Measurements from ENCODE around the gene TOMM34.

TOMM34 gene

GRCh38 chr20:44948513-44948912 is 11.7 kb downstream of the TOMM34 start:
- Histone ChIP-seq H3K4me1 (ENCODE audit: insufficient read depth, low read length, severe bottlenecking) (no peaks in the 10 kb centered on the region), H3K27ac (ENCODE audit: low read depth, low read length, poor library complexity, severe bottlenecking) (no peak overlapping the region), H3K9ac (ENCODE audit: low read length) (no peak overlapping the region), H2AFZ (ENCODE audit: low read length) (no peak overlapping the region), H3K4me2 (ENCODE audit: low read length) (no peak overlapping the region), H3K4me3 (ENCODE audit: low read depth, low read length, poor library complexity, severe bottlenecking) (no peak overlapping the region), H3K27me3 (ENCODE audit: insufficient read depth, low read length) (no peaks in the 10 kb centered on the region), H3K36me3 (ENCODE audit: insufficient read depth, low read length) (peaks cover 100% of the 10 kb centered on the region), H3K9me3 (ENCODE audit: low read length) (no peaks in the 10 kb centered on the region), H3K79me2 (ENCODE audit: insufficient read depth, low read length) (no peaks in the 10 kb centered on the region), H3K9me2 (ENCODE audit: low read depth, low read length) (no peaks in the 10 kb centered on the region), H4K20me1 (ENCODE audit: insufficient read depth, low read length) (no peaks in the 10 kb centered on the region), H3F3A (ENCODE audit: insufficient read depth, low read length) (no peaks in the 10 kb centered on the region)
- no peak for TF ChIP-seq EZH2 (IDR thresholded peaks at IDR 0.05; ENCODE audit: borderline replicate concordance, low read length)
- no peak for TF ChIP-seq CTCF (IDR thresholded peaks at IDR 0.05; ENCODE audit: low read length)

GRCh38 chr20:44948107-44948506 is 12.1 kb downstream of the TOMM34 start:
- no peak for TF ChIP-seq EZH2 (IDR thresholded peaks at IDR 0.05; ENCODE audit: borderline replicate concordance, low read length)
- no peak for TF ChIP-seq CTCF (IDR thresholded peaks at IDR 0.05; ENCODE audit: low read length)
- no peak overlapping the region for H2AFZ ChIP-seq (ENCODE audit: low read length)
- H3K4me1 ChIP-seq (ENCODE audit: insufficient read depth, low read length, severe bottlenecking), result no peaks in the 10 kb centered on the region
- no peaks in the 10 kb centered on the region for H3F3A ChIP-seq (ENCODE audit: insufficient read depth, low read length)
- H3K27me3 ChIP-seq (ENCODE audit: insufficient read depth, low read length), result no peaks in the 10 kb centered on the region
- H3K9me2 ChIP-seq (ENCODE audit: low read depth, low read length), result no peaks in the 10 kb centered on the region
- H3K9ac ChIP-seq (ENCODE audit: low read length), result no peak overlapping the region
- H3K9me3 ChIP-seq (ENCODE audit: low read length), result no peaks in the 10 kb centered on the region
- no peak overlapping the region for H3K4me3 ChIP-seq (ENCODE audit: low read depth, low read length, poor library complexity, severe bottlenecking)
- peaks cover 100% of the 10 kb centered on the region for H3K36me3 ChIP-seq (ENCODE audit: insufficient read depth, low read length)
- H3K79me2 ChIP-seq (ENCODE audit: insufficient read depth, low read length), result no peaks in the 10 kb centered on the region
- no peak overlapping the region for H3K4me2 ChIP-seq (ENCODE audit: low read length)
- no peak overlapping the region for H3K27ac ChIP-seq (ENCODE audit: low read depth, low read length, poor library complexity, severe bottlenecking)
- H4K20me1 ChIP-seq (ENCODE audit: insufficient read depth, low read length), result no peaks in the 10 kb centered on the region

- Histone ChIP-seq H3K36me3 (ENCODE audit: insufficient read depth, low read length) (peaks cover 100% of the 10 kb centered on the region), H4K20me1 (ENCODE audit: insufficient read depth, low read length) (no peaks in the 10 kb centered on the region), H3K4me3 (ENCODE audit: low read depth, low read length, poor library complexity, severe bottlenecking) (no peak overlapping the region), H3K4me2 (ENCODE audit: low read length) (no peak overlapping the region), H3K4me1 (ENCODE audit: insufficient read depth, low read length, severe bottlenecking) (no peaks in the 10 kb centered on the region), H3F3A (ENCODE audit: insufficient read depth, low read length) (no peaks in the 10 kb centered on the region), H3K9me3 (ENCODE audit: low read length) (no peaks in the 10 kb centered on the region), H3K27me3 (ENCODE audit: insufficient read depth, low read length) (no peaks in the 10 kb centered on the region), H3K9me2 (ENCODE audit: low read depth, low read length) (no peaks in the 10 kb centered on the region), H3K9ac (ENCODE audit: low read length) (no peak overlapping the region), H3K27ac (ENCODE audit: low read depth, low read length, poor library complexity, severe bottlenecking) (no peak overlapping the region), H3K79me2 (ENCODE audit: insufficient read depth, low read length) (no peaks in the 10 kb centered on the region), H2AFZ (ENCODE audit: low read length) (no peak overlapping the region)
- TF ChIP-seq CTCF (IDR thresholded peaks at IDR 0.05; ENCODE audit: low read length), result no peak
- no peak for TF ChIP-seq EZH2 (IDR thresholded peaks at IDR 0.05; ENCODE audit: borderline replicate concordance, low read length)
Measured at GRCh38 chr20:44946271-44946852, 13.8 kb downstream of the TOMM34 start.
